OCI-LY1 (cell line): ENCODE measurements around the gene DPH6.
A peak's percentile ranks its signal among the peaks of the same experiment; 100 is the strongest.

ENCODE experiments used
- H2AFZ ChIP-seq: fragments of 200-600 bp; sonication (generic), shearing (Covaris generic); 2 replicates; pipeline ENCODE4 v1.6.0; 2014; ENCODE audit warnings: antibody characterized with exemption, mild to moderate bottlenecking, low read length
- H3F3A ChIP-seq: fragments of 200-600 bp; sonication (generic), shearing (Covaris generic); 2 replicates; pipeline ENCODE4 v1.6.0; 2014; ENCODE audit warnings: mild to moderate bottlenecking, antibody characterized with exemption, low read length, moderate library complexity; ENCODE audit not compliant: insufficient read depth
- H3K27ac ChIP-seq: fragments of 200-600 bp; sonication (generic); 2 replicates; pipeline ENCODE4 v1.5.1; 2014; ENCODE audit warnings: low read length, mixed run types, mild to moderate bottlenecking, low read depth; ENCODE audit not compliant: poor library complexity, severe bottlenecking
- H3K27me3 ChIP-seq: fragments of 200-600 bp; sonication (generic); 2 replicates; pipeline ENCODE4 v1.6.0; 2014; ENCODE audit warnings: antibody characterized with exemption, mild to moderate bottlenecking, low read length, moderate library complexity; ENCODE audit not compliant: insufficient read depth
- H3K36me3 ChIP-seq: fragments of 200-600 bp; sonication (generic); 2 replicates; pipeline ENCODE4 v1.6.1; 2014; ENCODE audit warnings: mild to moderate bottlenecking, antibody characterized with exemption, low read length, moderate library complexity, mixed read lengths; ENCODE audit not compliant: insufficient read depth
- H3K4me1 ChIP-seq: fragments of 200-600 bp; sonication (generic); 2 replicates; pipeline ENCODE4 v1.5.1; 2014; ENCODE audit warnings: mild to moderate bottlenecking, low read length, moderate library complexity; ENCODE audit not compliant: insufficient read depth, severe bottlenecking
- H3K4me2 ChIP-seq: fragments of 200-600 bp; sonication (generic), shearing (Covaris generic); 2 replicates; pipeline ENCODE4 v1.6.1; 2014; ENCODE audit warnings: low read length
- H3K4me3 ChIP-seq: fragments of 200-600 bp; sonication (generic); 2 replicates; pipeline ENCODE4 v1.5.1; 2014; ENCODE audit warnings: low read length, low read depth, mild to moderate bottlenecking, mixed read lengths; ENCODE audit not compliant: poor library complexity, severe bottlenecking
- H3K79me2 ChIP-seq: fragments of 200-600 bp; shearing (Covaris generic); 2 replicates; pipeline ENCODE4 v1.6.1; 2016; ENCODE audit warnings: mixed run types, low read length, mixed read lengths; ENCODE audit not compliant: insufficient read depth
- H3K9ac ChIP-seq: fragments of 200-600 bp; sonication (generic), shearing (Covaris generic); 2 replicates; pipeline ENCODE4 v1.6.1; 2014; ENCODE audit warnings: mild to moderate bottlenecking, low read length, mixed read lengths
- H3K9me2 ChIP-seq: fragments of 200-600 bp; sonication (generic), shearing (Covaris generic); 2 replicates; pipeline ENCODE4 v1.6.1; 2014; ENCODE audit warnings: low read depth, mild to moderate bottlenecking, low read length, mixed read lengths
- H3K9me3 ChIP-seq: fragments of 200-600 bp; shearing (Covaris generic); 2 replicates; pipeline ENCODE4 v1.6.1; 2014; ENCODE audit warnings: low read length, mixed read lengths
- H4K20me1 ChIP-seq: fragments of 200-600 bp; sonication (generic), shearing (Covaris generic); 2 replicates; pipeline ENCODE4 v1.6.0; 2016; ENCODE audit warnings: mild to moderate bottlenecking, low read length; ENCODE audit not compliant: insufficient read depth
- EZH2 ChIP-seq: fragments of 200-600 bp; sonication (generic), shearing (Covaris generic); IDR thresholded peaks from 2 replicates; pipeline ENCODE4 v1.8.0; 2017; ENCODE audit warnings: borderline replicate concordance, mixed run types, mild to moderate bottlenecking, antibody characterized with exemption, low read length, moderate library complexity, mixed read lengths
- TF ChIP-seq, protein P1 (sequence below): fragments of 200-600 bp; sonication (generic), shearing (Covaris generic); IDR thresholded peaks from 2 replicates; pipeline ENCODE4 v1.5.1; 2017; ENCODE audit warnings: mild to moderate bottlenecking, antibody characterized with exemption, low read length, moderate library complexity, mixed read lengths

Gene DPH6

DNA sequence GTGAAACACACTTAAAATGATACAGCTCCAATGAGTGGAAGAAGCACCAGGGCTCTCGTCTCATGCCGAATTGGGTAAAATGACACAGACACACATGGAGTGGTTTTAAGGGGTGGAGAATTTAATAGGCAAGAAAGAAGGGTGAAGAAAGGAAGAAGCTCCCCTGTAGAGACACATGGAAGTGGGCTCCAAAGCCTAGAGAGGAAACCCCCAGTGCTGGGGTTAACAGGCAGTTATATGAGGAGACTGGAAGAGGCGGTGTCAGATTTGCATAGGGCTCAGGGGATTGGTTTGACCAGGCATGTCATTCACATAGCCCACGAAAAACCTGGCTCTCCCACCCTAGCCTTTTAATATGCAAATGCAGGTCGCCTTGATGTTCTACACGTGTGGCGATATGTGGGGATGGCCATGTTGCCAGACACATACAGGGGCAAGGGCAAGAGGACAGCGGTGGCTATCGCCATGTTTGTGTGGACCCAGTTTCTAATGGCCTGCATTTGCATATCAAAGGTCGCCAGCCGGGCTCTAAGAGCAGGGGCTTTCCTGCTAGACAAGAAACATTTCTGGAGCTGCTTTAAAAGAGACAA lies 1.9 kb upstream of the DPH6 start:
- H3K36me3 ChIP-seq: no peaks in the 10 kb centered on the region
- no peaks in the 10 kb centered on the region for H3K9me2 ChIP-seq
- no peak overlapping the region for H3K4me3 ChIP-seq
- H4K20me1 ChIP-seq: no peaks in the 10 kb centered on the region
- no peak for TF ChIP-seq EZH2
- H3K27ac ChIP-seq: no peak overlapping the region
- no peak overlapping the region for H3K9ac ChIP-seq
- peaks cover 30% of the 10 kb centered on the region for H3K4me1 ChIP-seq
- no peak overlapping the region for H2AFZ ChIP-seq
- 0 out of 2 replicates have a peak, but pooled peaks cover 4% of the 10 kb centered on the region for H3K79me2 ChIP-seq
- H3K27me3 ChIP-seq: no peaks in the 10 kb centered on the region
- H3F3A ChIP-seq: no peaks in the 10 kb centered on the region
- no peaks in the 10 kb centered on the region for H3K9me3 ChIP-seq
- H3K4me2 ChIP-seq: no peak overlapping the region

DNA sequence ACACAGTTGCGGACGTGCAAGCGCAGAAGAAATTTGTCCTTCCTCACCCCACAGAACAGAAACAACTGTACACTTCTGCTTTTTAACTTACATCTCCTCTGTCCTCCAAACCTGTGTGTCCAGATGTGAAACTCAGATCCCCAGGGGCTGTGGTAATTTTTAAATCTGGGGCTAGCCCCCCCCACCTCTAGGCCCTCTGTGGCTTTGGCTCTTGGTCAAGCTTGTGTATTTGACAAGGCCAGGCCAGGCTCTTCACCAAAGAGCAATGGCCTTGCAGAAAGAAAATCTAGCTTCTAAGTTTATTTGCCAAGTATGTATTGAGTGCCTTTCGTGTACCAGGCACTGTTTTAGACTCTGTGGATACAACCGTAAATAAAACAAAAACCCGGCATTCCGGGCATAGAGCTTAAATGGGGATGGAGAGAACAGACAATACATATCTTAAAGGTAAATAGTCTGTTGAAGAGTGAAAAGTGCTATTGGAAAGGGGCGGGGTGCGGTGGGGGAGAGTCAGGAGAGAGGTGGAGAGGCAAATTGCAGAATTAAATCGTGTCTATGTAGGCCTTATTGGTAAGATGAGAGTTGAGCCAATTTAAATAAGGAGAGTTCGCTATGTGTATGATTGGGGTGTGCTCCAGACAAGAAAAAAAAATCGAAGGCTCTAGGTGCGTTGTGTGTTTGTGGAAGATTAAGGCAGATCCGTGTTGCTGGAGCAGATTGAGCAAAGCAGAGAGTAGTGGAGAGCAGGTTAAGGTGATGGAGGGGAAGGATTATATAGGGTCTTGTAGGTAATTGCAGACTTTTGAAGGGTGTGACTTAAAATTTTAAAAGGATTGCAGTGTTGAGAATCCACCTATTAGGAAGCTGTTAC lies 781 bp upstream of the DPH6 start:
- H2AFZ ChIP-seq: peak overlapping the region; percentile 84
- H3K9me2 ChIP-seq: no peaks in the 10 kb centered on the region
- peak overlapping the region; percentile 93 for H3K27ac ChIP-seq
- H4K20me1 ChIP-seq: no peaks in the 10 kb centered on the region
- no peaks in the 10 kb centered on the region for H3F3A ChIP-seq
- H3K4me2 ChIP-seq: peak overlapping the region; percentile 99
- H3K4me1 ChIP-seq: peaks cover 30% of the 10 kb centered on the region
- H3K79me2 ChIP-seq: 0 out of 2 replicates have a peak, but pooled peaks cover 4% of the 10 kb centered on the region
- peak overlapping the region; percentile 93 for H3K4me3 ChIP-seq
- H3K27me3 ChIP-seq: no peaks in the 10 kb centered on the region
- H3K9ac ChIP-seq: peak overlapping the region; percentile 98
- peaks cover 5% of the 10 kb centered on the region; the same call in 1 of the 2 replicates for H3K36me3 ChIP-seq
- H3K9me3 ChIP-seq: no peaks in the 10 kb centered on the region
- TF ChIP-seq EZH2: no peak
- TF ChIP-seq, protein P1, sequence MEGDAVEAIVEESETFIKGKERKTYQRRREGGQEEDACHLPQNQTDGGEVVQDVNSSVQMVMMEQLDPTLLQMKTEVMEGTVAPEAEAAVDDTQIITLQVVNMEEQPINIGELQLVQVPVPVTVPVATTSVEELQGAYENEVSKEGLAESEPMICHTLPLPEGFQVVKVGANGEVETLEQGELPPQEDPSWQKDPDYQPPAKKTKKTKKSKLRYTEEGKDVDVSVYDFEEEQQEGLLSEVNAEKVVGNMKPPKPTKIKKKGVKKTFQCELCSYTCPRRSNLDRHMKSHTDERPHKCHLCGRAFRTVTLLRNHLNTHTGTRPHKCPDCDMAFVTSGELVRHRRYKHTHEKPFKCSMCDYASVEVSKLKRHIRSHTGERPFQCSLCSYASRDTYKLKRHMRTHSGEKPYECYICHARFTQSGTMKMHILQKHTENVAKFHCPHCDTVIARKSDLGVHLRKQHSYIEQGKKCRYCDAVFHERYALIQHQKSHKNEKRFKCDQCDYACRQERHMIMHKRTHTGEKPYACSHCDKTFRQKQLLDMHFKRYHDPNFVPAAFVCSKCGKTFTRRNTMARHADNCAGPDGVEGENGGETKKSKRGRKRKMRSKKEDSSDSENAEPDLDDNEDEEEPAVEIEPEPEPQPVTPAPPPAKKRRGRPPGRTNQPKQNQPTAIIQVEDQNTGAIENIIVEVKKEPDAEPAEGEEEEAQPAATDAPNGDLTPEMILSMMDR: no peak

DNA sequence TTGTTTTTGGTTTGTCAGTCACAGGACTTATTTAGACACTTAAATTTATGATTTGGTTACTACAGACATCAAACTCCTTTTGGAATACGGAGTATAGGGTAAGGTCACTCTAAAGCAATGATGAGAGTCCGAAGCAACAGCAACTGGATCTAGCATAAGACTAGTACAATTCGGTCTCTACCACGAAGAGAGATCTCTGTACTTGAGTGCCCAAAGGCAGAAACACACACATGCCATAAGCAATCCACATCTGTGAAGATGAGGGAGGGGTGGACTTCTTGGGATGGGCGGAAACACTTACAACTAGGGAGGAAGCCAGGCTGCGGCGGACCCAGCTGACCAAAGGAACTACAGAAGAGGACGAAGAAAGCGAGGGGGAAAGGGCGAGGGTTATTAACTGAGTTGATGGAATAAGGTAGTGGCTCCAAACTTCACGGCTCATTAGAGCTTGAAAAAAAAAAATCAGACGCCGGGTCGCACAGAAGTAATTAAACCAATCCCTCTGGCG lies 595 bp downstream of the DPH6 start:
- H3K27ac ChIP-seq: peak overlapping the region; percentile 93
- peak overlapping the region; percentile 93 for H3K4me3 ChIP-seq
- peaks cover 5% of the 10 kb centered on the region; the same call in 1 of the 2 replicates for H3K36me3 ChIP-seq
- 0 out of 2 replicates have a peak, but pooled peaks cover 4% of the 10 kb centered on the region for H3K79me2 ChIP-seq
- H3K4me1 ChIP-seq: peaks cover 30% of the 10 kb centered on the region
- no peaks in the 10 kb centered on the region for H3K27me3 ChIP-seq
- H3K4me2 ChIP-seq: peak overlapping the region; percentile 99
- H3K9me2 ChIP-seq: no peaks in the 10 kb centered on the region
- peak overlapping the region; percentile 98 for H3K9ac ChIP-seq
- no peaks in the 10 kb centered on the region for H3K9me3 ChIP-seq
- peak overlapping the region; percentile 58 for H2AFZ ChIP-seq
- TF ChIP-seq EZH2: no peak
- TF ChIP-seq, protein P1: no peak
- no peaks in the 10 kb centered on the region for H4K20me1 ChIP-seq
- no peaks in the 10 kb centered on the region for H3F3A ChIP-seq
